CD4-positive, alpha-beta T cell treated with Interleukin-6 for 4 hours (primary cell): Measurements from ENCODE around the gene PLCB4.

Experiments
- DNase-seq: peaks from one replicate; pipeline ENCODE4 v3.0.0-alpha.2; 2020; ENCODE audit warnings: mixed read lengths

The PLCB4 gene

GRCh38 chr20:9062066-9062465 is 6.8 kb upstream of the PLCB4 start:
- no peak for DNase-seq

DNA sequence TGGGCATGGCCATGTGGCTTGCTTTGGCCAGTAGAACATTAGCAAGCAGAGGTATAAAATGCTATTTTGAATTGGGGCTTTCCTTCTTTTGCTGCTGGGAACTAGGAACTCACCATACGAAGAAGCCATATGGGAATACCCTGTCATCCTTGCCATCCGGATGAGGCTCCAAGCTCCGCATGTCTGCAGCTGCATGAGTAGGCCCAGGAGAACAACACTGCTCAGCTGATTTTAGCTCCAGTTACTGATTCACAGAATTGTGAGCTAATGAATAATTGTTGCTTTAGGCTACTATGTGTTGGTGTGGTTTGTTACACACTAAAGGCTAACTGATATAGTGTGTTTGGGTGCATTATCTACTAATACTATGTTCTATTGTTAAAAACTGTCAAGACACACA is 2.7 kb upstream of the PLCB4 start:
- no peak for DNase-seq

DNA sequence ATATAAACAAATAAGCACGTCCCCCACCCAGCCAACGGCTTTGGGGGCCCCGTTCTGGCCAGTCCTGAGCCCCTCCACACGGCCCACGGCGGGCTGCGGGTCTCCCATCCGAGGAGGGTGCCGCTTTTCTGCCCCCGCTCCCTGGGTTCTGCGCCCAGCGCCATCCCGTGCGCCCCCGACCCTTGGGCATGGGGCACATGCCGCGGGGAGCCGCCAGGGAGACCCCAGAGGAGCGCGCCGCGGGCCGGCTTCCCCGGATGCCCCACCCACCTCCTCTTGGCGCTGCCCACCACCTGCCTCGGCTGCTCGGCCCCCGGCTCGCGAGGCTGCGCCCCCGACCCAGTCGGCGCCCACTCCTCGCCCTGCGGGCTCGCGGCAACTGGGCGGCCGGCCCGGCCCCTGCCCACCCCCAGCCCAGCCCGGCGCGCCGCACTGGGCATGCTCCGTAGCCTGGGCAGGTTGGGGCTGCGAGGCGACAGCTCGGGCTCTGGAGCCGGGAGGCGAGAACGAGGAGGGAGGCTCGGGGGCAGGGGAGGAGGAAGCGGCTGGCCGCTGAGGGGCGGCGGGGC is 570 bp upstream of the PLCB4 start:
- no peak for DNase-seq

DNA sequence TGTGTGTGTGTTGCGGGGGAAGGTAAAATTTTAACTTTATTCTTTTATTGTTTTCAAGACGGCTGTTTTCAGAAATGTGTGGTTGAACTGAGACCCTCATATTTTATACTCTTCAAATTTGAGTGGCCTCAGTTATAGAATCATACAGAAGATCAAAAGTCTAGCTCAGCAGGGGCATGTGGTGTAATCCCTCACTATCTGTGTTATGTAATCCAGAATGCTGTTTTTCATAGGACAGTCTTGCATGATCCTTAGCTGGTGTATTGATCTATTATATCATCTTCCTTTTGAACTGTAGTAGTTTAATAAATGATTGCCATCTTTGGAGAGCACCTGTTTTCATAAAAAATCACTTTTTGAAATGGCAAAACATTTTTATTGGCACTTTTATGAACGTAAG is 1.4 kb downstream of the PLCB4 start:
- DNase-seq, result no peak

- no peak for DNase-seq
Measured at GRCh38 chr20:9071976-9072726, 3.3 kb downstream of the PLCB4 start.

GRCh38 chr20:9072861-9073500 is 4.1 kb downstream of the PLCB4 start:
- no peak for DNase-seq

DNA sequence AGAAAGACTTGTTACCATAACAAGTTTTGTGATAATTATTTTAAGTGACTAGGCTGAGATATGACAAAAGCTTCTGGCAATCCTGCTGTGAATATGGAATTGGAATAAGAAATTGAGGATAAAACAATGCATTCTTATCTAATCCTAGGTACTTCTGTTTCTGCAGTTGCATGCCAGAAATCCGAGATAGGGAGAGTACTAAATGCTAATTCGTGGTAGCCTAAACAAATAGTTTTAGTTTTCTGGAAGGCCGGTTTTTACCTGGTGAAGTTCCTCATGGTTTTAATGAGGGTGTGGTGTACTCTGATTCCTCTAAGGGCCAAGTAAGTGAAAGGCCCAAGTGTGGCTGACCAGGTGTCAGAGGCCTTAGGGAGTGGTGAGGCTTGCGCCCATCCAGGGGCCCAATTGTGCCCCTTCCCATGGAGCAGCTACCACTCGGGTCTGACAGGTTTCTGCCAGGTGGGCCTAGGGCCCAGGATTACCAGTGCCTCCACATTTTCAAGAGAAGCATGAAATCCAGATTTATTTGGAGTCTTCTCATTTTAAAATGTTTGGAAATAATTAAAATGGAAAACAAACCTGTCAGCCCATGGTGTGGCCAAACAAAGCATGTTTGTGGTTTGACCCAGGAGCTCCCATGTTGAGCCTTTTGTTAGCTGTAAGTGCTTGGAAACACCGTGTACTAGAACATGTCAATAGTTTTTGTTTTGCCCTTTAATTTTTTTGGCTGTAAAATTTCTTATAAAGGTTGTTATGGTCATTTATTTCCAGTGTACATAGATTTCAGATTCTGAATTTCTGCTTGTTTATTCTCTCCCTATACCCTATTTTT is 6.6 kb downstream of the PLCB4 start:
- DNase-seq, result no peak

- no peak for DNase-seq
Measured at GRCh38 chr20:9076440-9076839, 7.6 kb downstream of the PLCB4 start.

DNA sequence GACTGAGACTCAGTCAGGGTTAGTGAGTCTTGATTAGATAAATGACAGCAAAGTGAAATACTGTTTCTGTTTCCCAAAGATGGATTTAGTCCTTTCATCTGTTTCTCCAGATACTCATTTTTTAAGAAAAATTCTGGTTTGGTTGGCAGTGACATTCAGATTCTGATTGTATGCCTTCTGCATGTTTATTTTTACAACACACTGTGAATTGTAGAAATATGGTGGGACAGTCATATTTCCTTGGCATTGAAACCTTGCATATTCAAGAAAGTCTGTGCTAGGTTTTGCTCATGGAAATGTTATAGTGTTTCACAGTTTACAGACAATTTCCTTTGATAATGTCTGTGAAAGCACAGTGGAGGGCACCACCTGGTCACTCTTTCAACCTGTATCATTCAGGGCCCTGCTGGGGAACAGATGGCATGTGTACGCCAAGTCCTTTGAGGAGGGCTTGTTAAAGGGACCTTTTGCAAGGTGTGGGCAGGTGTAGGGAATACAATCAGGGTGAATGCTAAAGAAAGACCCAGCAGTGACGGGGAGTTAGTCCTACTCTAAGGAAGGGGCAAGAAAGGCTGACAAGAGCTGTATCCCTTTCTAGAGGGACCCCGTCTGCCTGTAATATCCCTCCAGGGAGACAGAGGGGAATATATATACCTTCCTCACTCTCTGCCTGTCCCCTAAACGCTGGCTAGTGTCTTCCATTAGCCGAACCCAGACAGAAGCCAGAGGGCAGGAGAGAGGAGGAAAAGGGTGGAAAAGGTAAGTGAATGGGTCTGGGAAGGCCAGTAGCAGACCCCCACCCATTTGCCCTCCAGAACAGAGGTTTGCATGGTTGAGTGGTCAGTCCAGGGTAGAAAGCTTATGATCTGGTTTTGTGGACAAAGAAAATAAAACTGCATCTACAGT is 10.2 kb downstream of the PLCB4 start:
- DNase-seq, result no peak

DNA sequence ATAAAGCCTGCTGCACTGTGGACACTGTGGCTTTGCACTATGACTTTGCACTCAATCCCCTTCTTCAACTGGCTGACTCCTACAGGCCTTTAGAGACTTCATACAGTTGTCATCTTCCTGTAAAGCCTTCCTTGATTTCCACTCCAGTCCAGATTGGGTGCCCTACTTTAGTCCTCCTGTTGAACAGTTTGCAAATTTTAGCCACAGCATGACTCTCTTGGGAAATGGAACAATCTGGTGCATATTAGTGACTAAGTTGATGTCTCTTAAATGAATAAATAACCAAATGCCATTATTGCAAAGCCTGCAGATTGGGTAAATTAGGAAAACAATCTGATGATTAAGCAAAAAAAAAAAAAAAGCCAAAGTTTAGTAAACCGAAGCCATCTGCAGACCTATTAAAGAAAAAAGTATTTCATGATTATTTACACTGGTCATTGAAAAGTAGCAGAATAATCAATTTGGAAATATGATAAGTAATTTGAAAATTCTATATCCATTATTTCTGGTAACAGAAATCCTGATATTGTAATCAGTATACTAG is 12.6 kb downstream of the PLCB4 start:
- no peak for DNase-seq

- DNase-seq, result no peak
Measured at GRCh38 chr20:9082741-9083140, 13.9 kb downstream of the PLCB4 start.

GRCh38 chr20:9087531-9088217 is 18.8 kb downstream of the PLCB4 start:
- DNase-seq, result no peak

DNA sequence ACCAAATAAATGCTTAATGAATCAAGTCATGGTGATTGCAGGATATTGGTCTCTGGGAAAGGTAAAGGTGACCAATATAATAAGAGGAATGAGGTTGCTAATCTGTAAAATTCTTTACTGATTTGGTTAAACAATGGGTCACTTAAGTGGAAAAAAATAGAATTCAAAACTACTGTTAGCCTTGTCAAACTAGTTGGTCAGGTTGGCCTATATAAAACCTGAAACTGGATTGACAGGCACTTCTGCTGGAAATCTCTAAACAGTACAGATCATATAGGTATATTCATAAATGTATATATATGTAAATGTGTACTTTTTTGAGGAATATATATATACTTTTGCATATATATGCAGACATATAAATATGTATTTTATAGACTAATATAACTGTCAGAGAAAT is 19.7 kb downstream of the PLCB4 start:
- DNase-seq, result no peak

DNA sequence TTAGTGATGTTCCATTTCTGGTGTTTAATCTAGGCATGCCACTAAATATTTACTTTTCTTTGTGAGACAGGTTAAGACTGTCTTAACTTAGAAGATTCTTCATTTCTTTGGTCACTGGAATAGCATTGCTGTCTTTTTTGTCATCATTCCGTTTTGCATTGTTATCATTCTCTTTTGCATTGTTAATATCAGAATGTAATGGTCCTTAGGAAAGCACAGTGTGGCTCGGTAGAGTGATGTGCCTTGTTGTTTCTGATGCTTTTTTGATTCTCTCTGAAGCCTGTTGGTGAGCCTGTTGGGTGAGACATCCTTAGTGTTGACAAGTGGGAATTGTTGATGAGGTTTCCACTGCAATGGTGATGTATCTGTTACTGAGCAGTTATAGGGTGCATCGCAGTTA is 23.2 kb downstream of the PLCB4 start:
- DNase-seq, result no peak

DNA sequence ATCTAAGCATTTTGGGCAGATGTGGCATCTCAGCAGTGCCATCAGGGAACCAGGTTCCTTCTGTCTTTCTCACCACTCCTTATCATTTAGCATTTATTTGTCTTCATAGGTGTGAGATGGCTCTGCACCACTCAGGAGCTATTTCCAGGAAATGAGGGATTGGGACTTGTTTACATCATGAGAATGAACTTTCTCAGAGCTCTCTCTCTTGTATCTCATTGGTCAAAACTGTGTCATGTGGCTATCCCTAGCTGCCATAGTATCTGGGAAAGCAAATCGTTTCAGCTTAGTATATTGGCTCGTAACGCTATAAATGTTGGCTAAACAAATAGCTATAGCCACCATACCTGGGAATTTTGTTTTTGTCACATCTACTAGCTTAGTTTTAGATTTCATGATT is 23.8 kb downstream of the PLCB4 start:
- DNase-seq, result no peak

DNA sequence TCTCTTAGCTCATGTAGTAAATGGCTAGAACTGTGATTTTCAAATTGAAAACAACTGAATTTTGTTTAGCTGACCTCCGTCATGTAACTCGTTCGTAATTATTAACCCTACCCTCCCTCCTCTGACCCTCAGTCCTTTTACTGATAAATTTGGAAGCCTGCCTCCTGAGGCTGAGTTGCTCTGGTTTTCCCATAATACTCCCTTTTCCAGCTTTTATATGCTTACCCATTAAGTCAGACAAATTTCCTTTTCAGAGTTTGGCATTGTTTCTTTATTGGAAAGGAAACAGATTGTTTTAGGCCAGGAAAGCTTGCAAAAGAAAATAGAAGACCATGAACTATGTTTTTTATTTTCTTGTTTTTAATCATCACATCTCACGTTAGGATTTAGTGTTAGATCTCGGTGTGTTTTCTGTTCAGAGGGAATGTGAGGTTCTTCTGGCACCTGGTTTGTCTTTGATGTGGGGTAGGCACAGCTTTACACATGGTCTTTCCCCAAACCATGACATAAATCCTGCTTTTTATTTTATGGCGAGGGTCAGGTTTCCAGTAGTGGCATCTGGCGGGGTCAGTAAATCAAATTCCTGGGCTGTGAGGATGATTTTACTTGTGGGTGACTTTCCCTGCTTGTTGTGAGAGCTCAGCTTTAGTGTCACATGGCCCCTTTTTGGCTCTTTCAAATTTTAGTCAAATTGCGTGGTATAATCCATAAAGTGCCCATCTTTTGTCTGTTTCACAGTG is 24.5 kb downstream of the PLCB4 start:
- no peak for DNase-seq

DNA sequence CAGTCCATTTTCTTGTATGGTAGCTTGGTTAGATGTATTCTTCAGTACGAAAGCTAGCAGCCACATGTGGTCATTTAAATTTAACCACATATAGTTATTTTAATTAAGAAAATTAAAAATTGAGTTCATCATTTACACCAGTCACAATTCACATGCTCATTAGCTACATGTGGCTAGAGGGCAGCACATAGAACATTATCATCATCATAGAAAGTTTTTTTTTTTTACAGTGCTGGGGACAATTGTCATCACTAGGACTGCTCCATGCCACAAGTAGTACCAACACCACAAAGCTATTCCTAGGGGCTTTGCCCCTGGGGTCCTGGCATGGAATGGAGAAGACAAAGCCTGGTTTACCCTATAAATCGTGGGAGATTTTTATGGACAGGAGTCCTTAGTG is 30.5 kb downstream of the PLCB4 start:
- DNase-seq, result no peak

- DNase-seq, result no peak
Measured at GRCh38 chr20:9100691-9101090, 31.8 kb downstream of the PLCB4 start.

DNA sequence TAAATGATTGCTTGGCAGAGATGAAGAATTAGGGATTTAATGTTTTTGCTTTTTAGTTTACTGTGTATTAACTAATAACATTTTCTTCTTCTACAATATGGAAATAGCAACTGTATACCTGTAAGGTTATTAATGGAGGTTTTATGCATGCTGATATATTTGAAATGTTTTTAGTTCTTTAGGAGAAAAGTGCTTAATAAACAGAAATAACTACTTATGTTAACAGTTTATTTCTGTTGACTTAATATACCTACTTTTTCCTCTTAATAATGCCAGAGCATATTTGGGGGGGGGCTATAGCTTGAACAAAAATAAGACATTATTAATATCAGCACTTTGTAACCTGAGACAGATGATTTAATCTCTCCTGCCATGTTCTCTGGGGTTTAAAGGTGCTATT is 33.6 kb downstream of the PLCB4 start:
- DNase-seq, result no peak

DNA sequence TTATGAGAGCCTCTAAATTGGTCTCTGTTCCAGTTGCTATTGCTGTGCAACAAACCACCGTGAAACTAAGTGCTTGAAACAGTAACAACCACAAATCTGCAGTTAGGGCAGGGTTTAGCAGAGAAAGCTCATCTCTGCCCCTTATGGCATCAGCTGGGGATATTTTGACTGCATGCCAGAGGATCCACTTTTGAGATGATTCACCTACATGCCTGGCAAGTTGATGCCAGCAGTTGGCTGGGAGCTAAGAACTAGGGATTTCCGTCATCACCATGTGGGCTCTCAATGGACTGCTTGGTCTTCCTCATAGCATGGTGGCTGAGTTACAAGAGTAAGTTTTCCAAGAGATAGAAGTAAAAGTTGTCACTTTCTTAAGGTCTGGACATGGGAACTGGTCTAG is 35.1 kb downstream of the PLCB4 start:
- no peak for DNase-seq

- no peak for DNase-seq
Measured at GRCh38 chr20:9108260-9108659, 39.4 kb downstream of the PLCB4 start.
